PC-3 (cell line): Measurements from ENCODE around the gene CTNND2.

Experiments
- CTCF ChIP-seq: fragments of 300-600 bp; sonication (generic); conservative IDR thresholded peaks from 2 replicates; pipeline ENCODE4 v1.5.1; 2017; ENCODE audit warnings: antibody characterized with exemption, low read depth, mild to moderate bottlenecking, low read length
- EZH2 ChIP-seq: fragments of 300-600 bp; sonication (generic); IDR thresholded peaks from one replicate; pipeline ENCODE4 v1.6.1; 2017; ENCODE audit warnings: antibody characterized with exemption, mild to moderate bottlenecking, low read length; ENCODE audit not compliant: unreplicated experiment
- EZH2phosphoT487 ChIP-seq: fragments of 300-600 bp; sonication (generic); IDR thresholded peaks from 2 replicates; pipeline ENCODE4 v1.6.1; 2018; ENCODE audit warnings: mild to moderate bottlenecking, antibody characterized with exemption, low read length, borderline replicate concordance

GRCh38 chr5:11507156-11507910 lies 396.9 kb downstream of the CTNND2 start:
- TF ChIP-seq CTCF: no peak
- TF ChIP-seq EZH2phosphoT487: no peak
- TF ChIP-seq EZH2: no peak
